ENCODE measurements around the gene RGL3.
A peak's percentile ranks its signal among the peaks of the same experiment; 100 is the strongest.
"Not testable (repeated sequence)": the region's sequence is repeated elsewhere in the genome, so short reads cannot be mapped to it uniquely, and the experiment has no call there.

Gene RGL3

DNA sequence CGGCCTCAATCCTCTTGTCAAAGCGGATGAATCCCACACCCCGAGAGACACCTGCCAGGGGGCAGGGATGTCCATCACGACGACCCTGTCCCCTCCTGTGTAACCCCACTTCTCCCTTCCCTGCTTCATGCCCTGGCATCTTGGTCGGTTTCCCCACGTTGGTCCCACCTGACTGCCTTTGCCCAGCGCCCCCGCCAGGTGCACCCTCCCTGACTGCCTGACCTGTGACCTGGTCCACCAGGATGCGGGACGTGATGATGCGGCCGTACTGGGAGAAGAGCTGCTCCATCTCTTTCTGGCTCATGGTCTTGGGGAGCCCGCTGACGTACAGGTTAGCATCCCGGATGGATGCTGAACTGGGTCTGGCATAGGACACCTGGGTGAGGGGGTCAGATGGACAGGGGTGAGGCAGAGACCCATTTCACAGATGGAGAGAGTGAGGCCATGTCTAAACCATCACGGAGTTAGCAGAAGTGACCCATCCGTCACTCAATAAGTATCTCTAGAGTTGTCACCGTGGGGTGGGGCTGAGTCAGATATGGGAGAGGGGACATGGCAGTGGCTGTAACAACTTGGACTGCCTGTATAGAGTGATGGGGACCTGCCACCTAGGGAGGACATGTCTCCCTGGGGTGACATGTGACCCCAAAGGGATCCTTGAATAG, 39.3 kb upstream of the RGL3 start:
- DNase-seq (ENCODE audit: extremely low read depth, low read depth) = no peak
- TF ChIP-seq CTCF (IDR thresholded peaks at IDR 0.05; ENCODE audit: low read depth, low read length) = no peak

GRCh38 chr19:11457831-11458230, 38.7 kb upstream of the RGL3 start:
- no peak for DNase-seq (ENCODE audit: extremely low read depth, low read depth)
- no peak for TF ChIP-seq CTCF (IDR thresholded peaks at IDR 0.05; ENCODE audit: low read depth, low read length)

- DNase-seq (ENCODE audit: extremely low read depth, low read depth) = no peak
- no peak for TF ChIP-seq CTCF (IDR thresholded peaks at IDR 0.05; ENCODE audit: low read depth, low read length)
Measured at GRCh38 chr19:11457115-11457514, 38.0 kb upstream of the RGL3 start.

GRCh38 chr19:11456659-11457058, 37.5 kb upstream of the RGL3 start:
- no peak for TF ChIP-seq CTCF (IDR thresholded peaks at IDR 0.05; ENCODE audit: low read depth, low read length)
- no peak for DNase-seq (ENCODE audit: extremely low read depth, low read depth)

GRCh38 chr19:11455233-11455554, 36.1 kb upstream of the RGL3 start:
- DNase-seq (ENCODE audit: extremely low read depth, low read depth) = not testable (repeated sequence)

DNA sequence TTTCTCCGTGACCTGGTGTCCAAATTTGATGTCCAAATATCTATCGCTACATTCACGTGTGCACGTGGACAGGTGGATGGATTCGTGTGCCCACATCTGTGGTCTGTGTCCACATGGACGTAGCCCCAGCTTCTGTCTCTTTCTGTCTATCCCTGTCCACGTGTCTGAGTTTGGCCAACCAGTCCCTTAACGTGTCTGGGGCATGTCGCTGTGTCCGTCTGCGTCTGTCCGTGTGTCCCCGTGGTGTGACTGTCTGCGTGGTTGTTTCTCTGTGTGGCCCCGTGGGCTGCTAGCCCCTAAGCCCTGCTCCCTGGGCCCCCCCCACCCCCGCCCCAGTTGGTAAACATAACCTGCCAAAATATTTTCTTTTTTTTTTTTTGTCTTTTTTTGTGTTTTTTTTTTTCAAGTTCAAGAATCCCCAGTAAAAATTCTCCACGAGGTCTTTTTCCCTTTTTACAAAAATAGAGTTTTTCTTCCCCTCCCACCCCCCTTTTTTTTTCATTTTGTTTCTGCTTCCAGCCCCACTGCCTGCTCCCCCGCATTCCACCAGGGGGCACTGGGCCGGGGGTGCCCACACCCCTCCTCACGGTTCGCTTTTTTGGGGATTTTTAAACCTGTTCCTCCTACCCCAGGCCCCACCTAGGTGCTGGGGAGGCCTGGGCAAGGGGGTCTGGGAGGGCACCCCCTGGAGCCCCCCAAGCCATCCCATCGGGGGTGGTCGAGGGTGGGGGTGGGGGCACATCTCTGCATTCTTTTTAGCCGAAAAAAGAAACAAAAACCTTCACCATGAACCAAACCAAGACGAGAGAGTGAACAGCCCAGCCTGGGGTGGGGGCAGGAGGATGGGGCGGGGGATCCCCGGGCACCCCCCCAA, 34.6 kb upstream of the RGL3 start:
- DNase-seq (ENCODE audit: extremely low read depth, low read depth) = no peak
- TF ChIP-seq CTCF (IDR thresholded peaks at IDR 0.05; ENCODE audit: low read depth, low read length) = peak; percentile 31

- peak; percentile 5; the same call in 1 of the 2 replicates for TF ChIP-seq CTCF (IDR thresholded peaks at IDR 0.05; ENCODE audit: low read depth, low read length)
Measured at GRCh38 chr19:11452620-11453310, 33.7 kb upstream of the RGL3 start.

More at GRCh38 chr19:11452620-11453310, 33.7 kb upstream of the RGL3 start:
- DNase-seq (ENCODE audit: extremely low read depth, low read depth) = no peak
